ENCODE results near the gene ALKBH3. TPM values are rescaled to one million over a fixed set of nuclear protein-coding genes. Genes with fewer than 3 reads are reported as not detected.

Gene ALKBH3
- total and polyA plus RNA-seq, 2 of the 13 experiments (the other 11 are each of a cell fraction or from before 2014, with no cell fraction given), result 17.8 to 36.1 TPM

- TF ChIP-seq, protein P1, sequence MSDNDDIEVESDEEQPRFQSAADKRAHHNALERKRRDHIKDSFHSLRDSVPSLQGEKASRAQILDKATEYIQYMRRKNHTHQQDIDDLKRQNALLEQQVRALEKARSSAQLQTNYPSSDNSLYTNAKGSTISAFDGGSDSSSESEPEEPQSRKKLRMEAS (IDR thresholded peaks at IDR 0.05), result peak; percentile 29; the same call in 1 of the 2 replicates
- TF ChIP-seq ZNF34 (CRISPR knock-in tag; IDR thresholded peaks at IDR 0.05; ENCODE audit: borderline replicate concordance), result no peak
- TF ChIP-seq TBX3 (IDR thresholded peaks at IDR 0.05; ENCODE audit: borderline replicate concordance), result 0 out of 2 replicates have a peak, but pooled peaks have one; percentile 21
- TF ChIP-seq, protein P2, sequence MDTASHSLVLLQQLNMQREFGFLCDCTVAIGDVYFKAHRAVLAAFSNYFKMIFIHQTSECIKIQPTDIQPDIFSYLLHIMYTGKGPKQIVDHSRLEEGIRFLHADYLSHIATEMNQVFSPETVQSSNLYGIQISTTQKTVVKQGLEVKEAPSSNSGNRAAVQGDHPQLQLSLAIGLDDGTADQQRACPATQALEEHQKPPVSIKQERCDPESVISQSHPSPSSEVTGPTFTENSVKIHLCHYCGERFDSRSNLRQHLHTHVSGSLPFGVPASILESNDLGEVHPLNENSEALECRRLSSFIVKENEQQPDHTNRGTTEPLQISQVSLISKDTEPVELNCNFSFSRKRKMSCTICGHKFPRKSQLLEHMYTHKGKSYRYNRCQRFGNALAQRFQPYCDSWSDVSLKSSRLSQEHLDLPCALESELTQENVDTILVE (CRISPR knock-in tag; IDR thresholded peaks at IDR 0.05), result peak; percentile 70; the same call in 1 of the 2 replicates
- TF ChIP-seq, protein P3, sequence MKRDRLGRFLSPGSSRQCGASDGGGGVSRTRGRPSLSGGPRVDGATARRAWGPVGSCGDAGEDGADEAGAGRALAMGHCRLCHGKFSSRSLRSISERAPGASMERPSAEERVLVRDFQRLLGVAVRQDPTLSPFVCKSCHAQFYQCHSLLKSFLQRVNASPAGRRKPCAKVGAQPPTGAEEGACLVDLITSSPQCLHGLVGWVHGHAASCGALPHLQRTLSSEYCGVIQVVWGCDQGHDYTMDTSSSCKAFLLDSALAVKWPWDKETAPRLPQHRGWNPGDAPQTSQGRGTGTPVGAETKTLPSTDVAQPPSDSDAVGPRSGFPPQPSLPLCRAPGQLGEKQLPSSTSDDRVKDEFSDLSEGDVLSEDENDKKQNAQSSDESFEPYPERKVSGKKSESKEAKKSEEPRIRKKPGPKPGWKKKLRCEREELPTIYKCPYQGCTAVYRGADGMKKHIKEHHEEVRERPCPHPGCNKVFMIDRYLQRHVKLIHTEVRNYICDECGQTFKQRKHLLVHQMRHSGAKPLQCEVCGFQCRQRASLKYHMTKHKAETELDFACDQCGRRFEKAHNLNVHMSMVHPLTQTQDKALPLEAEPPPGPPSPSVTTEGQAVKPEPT (CRISPR knock-in tag; IDR thresholded peaks at IDR 0.05; ENCODE audit: low read depth), result no peak
- no peak for TF ChIP-seq ZBTB42 (CRISPR knock-in tag; IDR thresholded peaks at IDR 0.05)
- no peak for TF ChIP-seq ZBTB14 (CRISPR knock-in tag; IDR thresholded peaks at IDR 0.05)
- TF ChIP-seq SMARCC2 (IDR thresholded peaks at IDR 0.05), result peak; percentile 51; the same call in 1 of the 2 replicates
- TF ChIP-seq, protein P4, sequence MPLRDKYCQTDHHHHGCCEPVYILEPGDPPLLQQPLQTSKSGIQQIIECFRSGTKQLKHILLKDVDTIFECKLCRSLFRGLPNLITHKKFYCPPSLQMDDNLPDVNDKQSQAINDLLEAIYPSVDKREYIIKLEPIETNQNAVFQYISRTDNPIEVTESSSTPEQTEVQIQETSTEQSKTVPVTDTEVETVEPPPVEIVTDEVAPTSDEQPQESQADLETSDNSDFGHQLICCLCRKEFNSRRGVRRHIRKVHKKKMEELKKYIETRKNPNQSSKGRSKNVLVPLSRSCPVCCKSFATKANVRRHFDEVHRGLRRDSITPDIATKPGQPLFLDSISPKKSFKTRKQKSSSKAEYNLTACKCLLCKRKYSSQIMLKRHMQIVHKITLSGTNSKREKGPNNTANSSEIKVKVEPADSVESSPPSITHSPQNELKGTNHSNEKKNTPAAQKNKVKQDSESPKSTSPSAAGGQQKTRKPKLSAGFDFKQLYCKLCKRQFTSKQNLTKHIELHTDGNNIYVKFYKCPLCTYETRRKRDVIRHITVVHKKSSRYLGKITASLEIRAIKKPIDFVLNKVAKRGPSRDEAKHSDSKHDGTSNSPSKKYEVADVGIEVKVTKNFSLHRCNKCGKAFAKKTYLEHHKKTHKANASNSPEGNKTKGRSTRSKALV (CRISPR knock-in tag; IDR thresholded peaks at IDR 0.05), result no peak
- TF ChIP-seq ZNF607 (CRISPR knock-in tag; IDR thresholded peaks at IDR 0.05; ENCODE audit: borderline replicate concordance), result no peak
- TF ChIP-seq CBX5 (CRISPR knock-in tag; IDR thresholded peaks at IDR 0.05; ENCODE audit: borderline replicate concordance), result peak; percentile 38; the same call in 1 of the 2 replicates
- TF ChIP-seq KMT2B (CRISPR knock-in tag; IDR thresholded peaks at IDR 0.05), result 0 out of 2 replicates have a peak, but pooled peaks have one; percentile 24
- TF ChIP-seq ZNF710 (CRISPR knock-in tag; IDR thresholded peaks at IDR 0.05; ENCODE audit: borderline replicate concordance), result no peak
- TF ChIP-seq GTF2F1 (IDR thresholded peaks at IDR 0.05; ENCODE audit: low read length), result no peak
- no peak for TF ChIP-seq ZNF503 (CRISPR knock-in tag; IDR thresholded peaks at IDR 0.05)
- no peak for TF ChIP-seq TBL1XR1 (IDR thresholded peaks at IDR 0.05; ENCODE audit: borderline replicate concordance, low read length, partially characterized antibody)
- TF ChIP-seq BORCS8-MEF2B (CRISPR knock-in tag; IDR thresholded peaks at IDR 0.05), result no peak
- TF ChIP-seq ZNF101 (CRISPR knock-in tag; IDR thresholded peaks at IDR 0.05; ENCODE audit: borderline replicate concordance, low read depth), result no peak
These were observed 40.2 kb downstream of the ALKBH3 start (continued) for GRCh38 chr11:43920598-43921419.
